H9 (cell line): ENCODE measurements around the gene CD28. TPM values are rescaled to one million over a fixed set of nuclear protein-coding genes. Genes with fewer than 3 reads are reported as not detected.

Source experiments
- DNase-seq: peaks from one replicate; pipeline ENCODE4 v3.0.0-alpha.2; 2017
- H2AFZ ChIP-seq: one replicate; pipeline ENCODE4 v1.6.1; 2013; ENCODE audit warnings: mild to moderate bottlenecking, low read length, control low read depth, moderate library complexity
- H2AK5ac ChIP-seq: 2 replicates; pipeline ENCODE4 v1.6.1; 2013; ENCODE audit warnings: low read length, control low read depth, mixed read lengths; ENCODE audit not compliant: insufficient read length
- H2BK120ac ChIP-seq: one replicate; pipeline ENCODE4 v1.6.1; 2013; ENCODE audit warnings: low read depth, mild to moderate bottlenecking, low read length, control low read depth, inconsistent platforms; ENCODE audit not compliant: poor library complexity, severe bottlenecking
- H2BK12ac ChIP-seq: 2 replicates; pipeline ENCODE4 v1.6.1; 2013; ENCODE audit warnings: low read length, control low read depth, mixed read lengths, low read depth; ENCODE audit not compliant: insufficient read length
- H2BK15ac ChIP-seq: 2 replicates; pipeline ENCODE4 v1.6.1; 2013; ENCODE audit warnings: low read depth, low read length, control low read depth
- H2BK20ac ChIP-seq: one replicate; pipeline ENCODE4 v1.6.1; 2013; ENCODE audit warnings: low read depth, mild to moderate bottlenecking, low read length, control low read depth, inconsistent platforms; ENCODE audit not compliant: poor library complexity, severe bottlenecking
- H2BK5ac ChIP-seq: 2 replicates; pipeline ENCODE4 v1.6.1; 2013; ENCODE audit warnings: low read length, control low read depth, mixed read lengths; ENCODE audit not compliant: insufficient read length
- H3K14ac ChIP-seq: 2 replicates; pipeline ENCODE4 v1.6.1; 2013; ENCODE audit warnings: low read length, control low read depth; ENCODE audit not compliant: insufficient read depth
- H3K18ac ChIP-seq: 2 replicates; pipeline ENCODE4 v1.6.1; 2013; ENCODE audit warnings: low read depth, mild to moderate bottlenecking, mixed read lengths, low read length, control low read depth; ENCODE audit not compliant: insufficient read length
- H3K23ac ChIP-seq: 2 replicates; pipeline ENCODE4 v1.6.1; 2013; ENCODE audit warnings: low read length, control low read depth, mixed read lengths, low read depth; ENCODE audit not compliant: insufficient read length
- H3K23me2 ChIP-seq: 2 replicates; pipeline ENCODE4 v1.6.1; 2013; ENCODE audit warnings: low read depth, mild to moderate bottlenecking, mixed read lengths, low read length, control low read depth; ENCODE audit not compliant: insufficient read length, poor library complexity, severe bottlenecking
- H3K27ac ChIP-seq: 2 replicates; pipeline ENCODE4 v1.5.1; 2013; ENCODE audit warnings: low read length, control low read depth, mixed read lengths, low read depth; ENCODE audit not compliant: insufficient read length
- H3K27me3 ChIP-seq: 2 replicates; pipeline ENCODE4 v1.6.1; 2013; ENCODE audit warnings: low read length, control low read depth, inconsistent platforms; ENCODE audit not compliant: insufficient read depth
- H3K4ac ChIP-seq: 2 replicates; pipeline ENCODE4 v1.6.1; 2013; ENCODE audit warnings: low read depth, mild to moderate bottlenecking, control low read depth, inconsistent platforms, low read length, moderate library complexity
- H3K4me1 ChIP-seq: 2 replicates; pipeline ENCODE4 v1.6.1; 2013; ENCODE audit warnings: low read length, control low read depth, inconsistent platforms; ENCODE audit not compliant: insufficient read depth
- H3K4me2 ChIP-seq: 2 replicates; pipeline ENCODE4 v1.6.1; 2013; ENCODE audit warnings: low read length, control low read depth, mixed read lengths; ENCODE audit not compliant: insufficient read length, insufficient read depth
- H3K56ac ChIP-seq: 2 replicates; pipeline ENCODE4 v1.6.1; 2013; ENCODE audit warnings: low read depth, mild to moderate bottlenecking, mixed read lengths, low read length, control low read depth; ENCODE audit not compliant: insufficient read length
- H3K79me1 ChIP-seq: 2 replicates; pipeline ENCODE4 v1.6.1; 2013; ENCODE audit warnings: low read depth, mild to moderate bottlenecking, moderate library complexity, low read length, control low read depth, inconsistent platforms; ENCODE audit not compliant: insufficient read depth, poor library complexity, severe bottlenecking
- H3K79me2 ChIP-seq: 2 replicates; pipeline ENCODE4 v1.6.1; 2013; ENCODE audit warnings: low read length, control low read depth, inconsistent platforms; ENCODE audit not compliant: insufficient read depth
- H3K9ac ChIP-seq: 2 replicates; pipeline ENCODE4 v1.6.1; 2013; ENCODE audit warnings: low read length, control low read depth, mixed read lengths; ENCODE audit not compliant: insufficient read length; ENCODE audit errors: extremely low read depth
- H3K9me3 ChIP-seq: one replicate; pipeline ENCODE4 v1.6.1; 2013; ENCODE audit warnings: low read depth, low read length, inconsistent platforms; ENCODE audit not compliant: control insufficient read depth
- H3T11ph ChIP-seq: one replicate; pipeline ENCODE4 v1.6.1; 2013; ENCODE audit warnings: mild to moderate bottlenecking, low read length, control low read depth, inconsistent platforms
- H4K20me1 ChIP-seq: one replicate; pipeline ENCODE4 v1.6.1; 2013; ENCODE audit not compliant: control insufficient read depth, insufficient read length, insufficient read depth
- H4K5ac ChIP-seq: 2 replicates; pipeline ENCODE4 v1.6.1; 2013; ENCODE audit warnings: low read depth, mild to moderate bottlenecking, mixed read lengths, low read length, control low read depth; ENCODE audit not compliant: insufficient read length
- H4K8ac ChIP-seq: replicated peaks from 2 replicates; pipeline ENCODE4 v1.6.1; 2013; ENCODE audit warnings: low read length, control low read depth, mixed read lengths, low read depth; ENCODE audit not compliant: insufficient read length
- H4K91ac ChIP-seq: 2 replicates; pipeline ENCODE4 v1.6.1; 2013; ENCODE audit warnings: low read depth, mild to moderate bottlenecking, moderate library complexity, mixed read lengths, low read length, control low read depth; ENCODE audit not compliant: insufficient read length
- H3K27ac Mint-ChIP-seq, 3 experiments: 2 replicates in 2 of 3; 3 replicates in 1 of 3; pipeline ENCODE4 v1.8.0; 2020 to 2021; ENCODE audit warnings: mixed read lengths in 3 of 3, mild to moderate bottlenecking in 1 of 3, moderate library complexity in 1 of 3
- H3K27me3 Mint-ChIP-seq: 2 replicates; pipeline ENCODE4 v1.8.0; 2021; ENCODE audit warnings: low read depth, mild to moderate bottlenecking, moderate library complexity, mixed read lengths
- H3K36me3 Mint-ChIP-seq, 3 experiments: 2 replicates in 2 of 3; 3 replicates in 1 of 3; pipeline ENCODE4 v1.8.0; 2020 to 2021; ENCODE audit warnings: low read depth in 3 of 3, mixed read lengths in 3 of 3; ENCODE audit not compliant: insufficient read depth in 1 of 3
- H3K4me1 Mint-ChIP-seq, 2 experiments: 2 replicates each; pipeline ENCODE4 v1.8.0; 2020; ENCODE audit warnings: mixed read lengths in 2 of 2
- H3K4me3 Mint-ChIP-seq, 2 experiments: 2 replicates in 1 of 2; 3 replicates in 1 of 2; pipeline ENCODE4 v1.8.0; 2020 to 2021; ENCODE audit warnings: mild to moderate bottlenecking in 2 of 2, mixed read lengths in 2 of 2, moderate library complexity in 1 of 2
- H3K9me3 Mint-ChIP-seq, 2 experiments: 2 replicates in 1 of 2; 3 replicates in 1 of 2; pipeline ENCODE4 v1.8.0; 2020; ENCODE audit warnings: mild to moderate bottlenecking in 2 of 2, mixed read lengths in 2 of 2, moderate library complexity in 1 of 2
- CTCF ChIP-seq: fragments of 200-600 bp; sonication (generic); conservative IDR thresholded peaks from 3 replicates; pipeline ENCODE4 v1.8.0; 2021; ENCODE audit warnings: antibody characterized with exemption, mild to moderate bottlenecking
- WGBS: extraction: QIAGEN DNeasy Blood & Tissue Kit; methylation state at CpG from one replicate; pipeline ENCODE4 v1.1.7; 2013; ENCODE audit warnings: missing lambda C conversion rate, low lambda C conversion rate, mixed read lengths; ENCODE audit not compliant: insufficient read length; ENCODE audit errors: extremely low coverage; 5-methylcytosine and 5-hydroxymethylcytosine counted together
- total RNA-seq: library from RNA; stranded (reverse); gene quantifications from 2 replicates; pipeline ENCODE4 v1.2.1, GENCODE V29; 2021

Gene CD28
- total RNA-seq, 1 experiment from 2014 or later, result not detected

GRCh38 chr2:203786549-203787351 is 80.3 kb downstream of the CD28 start:
- Histone ChIP-seq H3K27ac (no peak overlapping the region), H3K4me1 (peaks cover 5% of the 10 kb centered on the region; the same call in 1 of the 2 replicates), H3K56ac (no peak overlapping the region), H3K18ac (no peak overlapping the region), H2BK15ac (no peak overlapping the region), H3K23ac (no peak overlapping the region), H2BK5ac (no peak overlapping the region), H3K14ac (no peak overlapping the region), H3K4ac (no peak overlapping the region), H4K91ac (no peak overlapping the region), H3K4me2 (no peak overlapping the region), H3T11ph (no peak overlapping the region), H2AK5ac (no peak overlapping the region), H2BK12ac (no peak overlapping the region), H3K79me2 (no peaks in the 10 kb centered on the region), H4K20me1 (no peaks in the 10 kb centered on the region), H3K23me2 (no peaks in the 10 kb centered on the region), H3K9ac (no peak overlapping the region), H2AFZ (no peak overlapping the region), H3K27me3 (no peaks in the 10 kb centered on the region), H3K9me3 (no peaks in the 10 kb centered on the region), H3K79me1 (no peaks in the 10 kb centered on the region), H4K5ac (no peak overlapping the region), H2BK20ac (no peak overlapping the region), H4K8ac (no peak overlapping the region), H2BK120ac (no peak overlapping the region)
- no peak overlapping the region for H3K27ac Mint-ChIP-seq
- no peak for DNase-seq
- H3K36me3 Mint-ChIP-seq, result peaks cover 0 to 6% (median 0%) of the 10 kb centered on the region in 3 experiments; a peak in 2 of 7 replicates
- TF ChIP-seq CTCF, result no peak
- WGBS, result no CpG with 5 or more reads among the region's 6 CpGs
- no peak overlapping the region for H3K4me3 Mint-ChIP-seq
- H3K4me1 Mint-ChIP-seq, result peaks cover 13 to 14% of the 10 kb centered on the region in 2 experiments
- H3K27me3 Mint-ChIP-seq, result no peaks in the 10 kb centered on the region
- 0 out of 5 replicates have a peak, but pooled peaks cover 0 to 2% of the 10 kb centered on the region in 2 experiments for H3K9me3 Mint-ChIP-seq
